ENCODE data around the gene DNAJC5G.

Gene DNAJC5G

GRCh38 chr2:27275211-27276150 is at the start of gene DNAJC5G:
DNAJC5G (plus strand) TSS chr2:27275433; CDS start chr2:27276729, 1,296 bp downstream.
- no peak for DNase-seq (ENCODE audit: low read depth, low spot score)

GRCh38 chr2:27225526-27225925 is 49.7 kb upstream of the DNAJC5G start:
- DNase-seq (ENCODE audit: low read depth, low spot score) = no peak

DNA sequence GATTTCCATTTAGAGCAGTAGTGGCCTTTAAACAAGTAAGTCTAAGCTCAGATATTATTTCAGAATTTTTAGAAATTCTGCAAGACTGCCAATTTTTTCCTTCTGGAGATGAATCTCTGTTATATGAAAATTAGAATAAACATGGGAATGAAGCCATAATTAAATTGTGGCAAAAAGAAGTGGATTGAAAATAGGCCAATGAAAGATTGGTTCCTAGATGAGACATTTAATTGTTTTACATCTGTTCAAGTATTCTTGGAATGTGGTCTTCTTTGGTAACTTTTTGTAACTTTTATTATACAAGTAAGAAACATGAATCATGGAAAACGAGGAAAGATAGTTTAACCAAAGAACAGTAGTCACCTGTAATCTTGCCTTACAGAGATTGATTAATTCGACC is 47.7 kb upstream of the DNAJC5G start:
- DNase-seq (ENCODE audit: low read depth, low spot score) = no peak

- no peak for DNase-seq (ENCODE audit: low read depth, low spot score)
Observed at GRCh38 chr2:27231921-27232320, 43.3 kb upstream of the DNAJC5G start.

DNA sequence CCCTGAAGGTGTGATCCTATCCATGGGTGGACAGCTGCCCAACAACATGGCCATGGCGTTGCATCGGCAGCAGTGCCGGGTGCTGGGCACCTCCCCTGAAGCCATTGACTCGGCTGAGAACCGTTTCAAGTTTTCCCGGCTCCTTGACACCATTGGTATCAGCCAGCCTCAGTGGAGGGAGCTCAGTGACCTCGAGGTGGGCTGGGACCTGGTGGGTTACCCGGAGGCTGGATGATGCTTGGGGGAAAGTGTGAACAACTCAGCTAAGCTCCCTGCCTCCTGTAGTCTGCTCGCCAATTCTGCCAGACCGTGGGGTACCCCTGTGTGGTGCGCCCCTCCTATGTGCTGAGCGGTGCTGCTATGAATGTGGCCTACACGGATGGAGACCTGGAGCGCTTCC is 41.9 kb upstream of the DNAJC5G start:
- DNase-seq (ENCODE audit: low read depth, low spot score) = no peak

DNA sequence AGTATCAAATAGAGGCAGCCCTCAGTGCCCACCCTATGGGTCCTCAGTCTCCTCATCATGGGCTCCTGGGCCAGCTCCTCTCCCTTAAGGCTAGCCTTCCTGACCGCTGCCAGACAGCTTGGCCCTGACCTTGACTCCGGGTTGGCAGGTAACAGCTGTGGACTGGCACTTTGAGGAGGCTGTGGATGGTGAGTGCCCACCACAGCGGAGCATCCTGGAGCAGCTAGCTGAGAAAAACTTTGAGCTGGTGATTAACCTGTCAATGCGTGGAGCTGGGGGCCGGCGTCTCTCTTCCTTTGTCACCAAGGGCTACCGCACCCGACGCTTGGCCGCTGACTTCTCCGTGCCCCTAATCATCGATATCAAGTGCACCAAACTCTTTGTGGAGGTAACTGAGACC is 39.1 kb upstream of the DNAJC5G start:
- DNase-seq (ENCODE audit: low read depth, low spot score) = no peak

GRCh38 chr2:27236626-27237025 is 38.6 kb upstream of the DNAJC5G start:
- no peak for DNase-seq (ENCODE audit: low read depth, low spot score)

DNA sequence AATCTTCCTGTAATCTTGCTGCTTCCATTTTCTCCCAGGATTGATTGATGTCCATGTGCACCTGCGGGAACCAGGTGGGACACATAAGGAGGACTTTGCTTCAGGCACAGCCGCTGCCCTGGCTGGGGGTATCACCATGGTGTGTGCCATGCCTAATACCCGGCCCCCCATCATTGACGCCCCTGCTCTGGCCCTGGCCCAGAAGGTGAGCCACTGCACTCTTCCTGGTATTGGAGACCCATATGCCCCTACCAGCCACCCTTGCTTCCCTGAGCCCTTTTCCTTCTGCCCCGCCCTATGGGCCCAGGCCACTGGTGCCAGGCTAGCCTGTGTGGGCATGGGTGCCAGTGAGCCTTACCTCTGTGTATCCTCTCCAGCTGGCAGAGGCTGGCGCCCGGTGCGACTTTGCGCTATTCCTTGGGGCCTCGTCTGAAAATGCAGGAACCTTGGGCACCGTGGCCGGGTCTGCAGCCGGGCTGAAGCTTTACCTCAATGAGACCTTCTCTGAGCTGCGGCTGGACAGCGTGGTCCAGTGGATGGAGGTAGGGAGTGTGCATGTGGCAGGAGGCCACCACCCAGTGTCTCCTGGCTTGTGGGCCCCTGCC is 37.8 kb upstream of the DNAJC5G start:
- DNase-seq (ENCODE audit: low read depth, low spot score) = no peak

GRCh38 chr2:27238976-27239375 is 36.3 kb upstream of the DNAJC5G start:
- DNase-seq (ENCODE audit: low read depth, low spot score) = no peak

DNA sequence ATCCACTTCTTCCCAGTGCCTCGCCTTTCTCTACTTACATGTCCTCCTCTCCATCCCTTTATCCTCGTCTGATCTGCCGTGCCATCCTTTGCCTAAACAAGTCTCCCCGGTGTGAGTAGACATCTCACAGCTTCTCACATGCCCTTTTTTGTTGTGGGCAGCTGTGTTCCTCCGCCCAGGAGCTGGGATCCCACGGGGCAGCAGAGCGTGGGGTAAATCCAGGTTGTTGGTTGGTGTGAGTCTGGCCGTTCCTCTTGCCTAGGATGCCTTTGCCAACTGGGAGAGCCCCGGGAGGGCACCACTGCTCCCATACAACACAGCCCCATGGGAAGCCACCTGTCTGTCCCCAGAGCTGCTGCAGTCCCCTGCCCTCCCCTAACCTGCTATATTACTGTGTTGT is 34.8 kb upstream of the DNAJC5G start:
- DNase-seq (ENCODE audit: low read depth, low spot score) = no peak

DNA sequence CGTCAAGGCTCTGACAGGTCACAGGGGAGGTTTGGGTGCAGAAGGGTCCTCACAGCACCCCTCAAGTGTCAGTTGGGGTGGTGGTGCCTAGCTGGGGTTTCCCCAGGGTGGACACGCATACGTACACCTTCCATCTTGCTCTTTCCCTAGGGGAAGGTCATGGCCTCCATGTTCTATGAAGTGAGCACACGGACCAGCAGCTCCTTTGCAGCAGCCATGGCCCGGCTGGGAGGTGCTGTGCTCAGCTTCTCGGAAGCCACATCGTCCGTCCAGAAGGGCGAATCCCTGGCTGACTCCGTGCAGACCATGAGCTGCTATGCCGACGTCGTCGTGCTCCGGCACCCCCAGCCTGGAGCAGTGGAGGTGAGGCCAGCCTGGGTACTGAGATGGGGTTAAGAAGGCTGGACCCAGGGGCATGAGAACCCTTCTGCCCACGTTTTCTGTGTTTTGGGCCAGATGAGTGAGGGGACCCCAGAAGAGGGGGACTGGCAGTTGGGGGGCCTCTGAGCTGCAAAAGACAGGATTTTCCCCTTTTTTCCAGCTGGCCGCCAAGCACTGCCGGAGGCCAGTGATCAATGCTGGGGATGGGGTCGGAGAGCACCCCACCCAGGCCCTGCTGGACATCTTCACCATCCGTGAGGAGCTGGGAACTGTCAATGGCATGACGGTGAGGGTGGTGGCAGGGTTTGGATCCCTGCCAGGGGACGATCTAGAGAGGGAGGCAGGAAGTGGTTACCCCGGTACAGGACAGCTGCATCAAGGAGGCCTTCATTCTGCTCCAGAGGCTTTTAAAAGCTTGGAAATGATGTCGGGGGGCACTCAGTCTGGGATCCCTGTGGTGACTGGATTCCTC is 33.2 kb upstream of the DNAJC5G start:
- no peak for DNase-seq (ENCODE audit: low read depth, low spot score)

GRCh38 chr2:27242614-27242951 is 32.6 kb upstream of the DNAJC5G start:
- DNase-seq (ENCODE audit: low read depth, low spot score) = no peak

GRCh38 chr2:27243391-27244130 is 31.7 kb upstream of the DNAJC5G start:
- DNase-seq (ENCODE audit: low read depth, low spot score) = no peak

DNA sequence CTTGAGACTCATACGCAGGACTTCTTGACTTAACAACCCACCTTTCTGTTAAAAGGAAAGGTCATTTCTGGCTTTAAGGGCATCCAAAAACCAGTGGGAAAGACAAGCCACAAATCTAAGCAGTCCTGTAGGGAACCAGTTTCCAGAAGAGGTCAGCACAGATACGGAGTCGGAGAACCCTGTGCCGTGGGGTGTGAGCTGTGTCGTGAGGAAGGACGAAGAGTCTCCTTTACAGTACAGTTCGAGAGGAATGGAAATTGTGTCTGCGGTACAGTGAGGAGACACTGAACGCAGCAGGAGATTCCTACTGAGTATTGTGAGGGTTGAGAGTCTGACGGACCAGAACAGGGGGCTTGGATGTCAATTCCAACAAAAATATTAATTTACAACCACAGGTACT is 30.1 kb upstream of the DNAJC5G start:
- DNase-seq (ENCODE audit: low read depth, low spot score) = no peak

DNA sequence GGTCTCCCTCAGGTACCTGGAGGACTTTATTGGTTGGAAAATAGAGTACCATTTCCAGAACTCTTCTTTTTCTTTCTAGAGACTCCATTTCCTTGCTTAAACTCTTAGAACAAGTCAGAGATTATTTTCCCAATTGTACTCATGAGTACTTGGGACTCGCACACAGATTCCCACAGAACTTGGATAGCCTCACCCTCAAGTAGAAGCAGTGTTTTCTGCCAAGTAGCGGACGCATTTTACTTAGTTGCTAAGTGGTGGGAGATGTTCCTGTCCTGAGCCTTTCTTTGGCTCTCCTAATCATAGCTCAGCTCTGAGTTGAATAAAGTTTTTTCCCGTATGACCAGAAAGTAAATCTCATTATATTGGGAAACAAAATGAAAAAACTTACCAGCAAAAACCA is 29.6 kb upstream of the DNAJC5G start:
- DNase-seq (ENCODE audit: low read depth, low spot score) = no peak

GRCh38 chr2:27247893-27248292 is 27.3 kb upstream of the DNAJC5G start:
- DNase-seq (ENCODE audit: low read depth, low spot score) = no peak

DNA sequence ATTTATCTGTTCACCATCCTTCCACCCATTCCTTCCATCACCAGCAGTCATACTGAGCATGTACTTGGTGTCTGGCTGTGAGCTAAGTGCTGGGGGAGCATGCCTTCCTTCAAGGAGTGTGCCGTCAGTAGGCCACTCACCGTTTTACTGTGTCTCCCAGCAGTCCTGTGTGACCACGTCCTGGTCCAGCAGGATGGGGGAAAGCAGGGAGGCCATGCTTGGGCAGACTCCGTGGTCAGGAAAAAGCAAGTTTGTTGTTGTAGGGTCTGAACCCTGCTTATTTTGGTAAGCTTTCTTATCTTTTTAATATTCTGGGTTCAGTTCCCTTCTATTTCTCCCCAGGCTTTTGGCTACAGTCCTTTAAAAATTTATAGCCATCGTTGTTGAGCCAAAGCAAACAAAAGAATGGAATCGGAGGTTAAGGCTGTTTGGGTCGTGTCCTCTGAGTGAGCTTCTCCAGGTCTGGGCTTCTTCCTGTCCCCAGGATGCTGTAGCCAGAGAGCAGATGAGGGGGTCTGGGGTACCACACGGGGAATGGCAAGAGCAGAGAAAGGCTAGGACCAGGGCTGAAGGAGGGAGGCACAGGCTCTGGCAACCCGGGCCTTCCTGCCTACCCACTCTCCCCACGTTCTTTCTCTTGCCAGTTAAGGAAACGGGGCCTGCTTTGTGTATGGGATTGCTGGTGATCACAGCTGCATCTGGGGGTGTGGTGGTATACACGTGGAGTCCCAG is 25.9 kb upstream of the DNAJC5G start:
- no peak for DNase-seq (ENCODE audit: low read depth, low spot score)

DNA sequence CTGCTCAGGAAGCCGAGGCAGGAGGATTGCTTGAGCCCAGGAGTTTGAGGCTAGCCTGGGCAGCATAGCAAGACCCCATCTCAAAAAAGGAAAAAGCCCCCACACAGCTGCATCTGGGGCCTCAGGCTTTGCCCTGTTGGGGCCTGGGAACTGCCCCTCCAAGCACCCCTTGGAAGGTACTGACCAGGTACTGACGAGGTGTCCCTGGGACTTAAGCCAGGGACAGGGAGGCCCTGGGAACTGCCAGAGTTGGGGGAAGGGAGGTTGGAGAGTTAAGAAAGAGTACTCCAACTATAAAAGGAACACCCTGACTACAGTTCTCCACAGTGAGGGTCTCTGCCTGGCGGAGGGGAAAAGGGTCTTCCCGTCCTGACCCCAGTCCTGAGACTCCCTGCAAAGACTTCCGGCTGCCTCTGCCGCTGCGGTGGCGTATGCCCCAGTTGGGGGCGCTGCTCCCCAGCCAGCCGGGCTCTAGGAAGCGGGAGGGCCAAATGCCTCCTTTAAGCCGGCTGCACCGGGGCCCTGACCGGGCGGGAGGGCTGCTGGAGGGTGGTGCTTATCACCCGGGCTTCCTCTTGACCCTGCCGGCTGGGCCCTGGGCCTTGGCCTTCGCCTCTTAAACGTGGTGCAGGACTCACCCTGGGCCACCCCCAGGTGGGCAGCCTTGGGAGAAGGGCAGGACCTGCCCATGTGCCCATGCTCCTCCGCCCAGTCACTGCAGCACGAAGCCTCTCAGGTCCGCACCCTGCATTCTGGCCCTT is 25.2 kb upstream of the DNAJC5G start:
- DNase-seq (ENCODE audit: low read depth, low spot score) = no peak

- no peak for DNase-seq (ENCODE audit: low read depth, low spot score)
Observed at GRCh38 chr2:27250652-27251379, 24.4 kb upstream of the DNAJC5G start.

Data from smooth muscle cell of the brain vasculature (primary cell).